Smooth muscle cell (in vitro differentiated cells): ENCODE measurements around the gene ANKRD13D. TPM values are rescaled to one million over a fixed set of nuclear protein-coding genes. Genes with fewer than 3 reads are reported as not detected.
A peak's percentile ranks its signal among the peaks of the same experiment; 100 is the strongest.

Experiments used
- DNase-seq: peaks from one replicate; lab custom pipeline; 2025; ENCODE audit not compliant: unreplicated experiment; lab: John Stamatoyannopoulos, UW
- H2AFZ ChIP-seq: fragments of 200-600 bp; sonication (generic); 2 replicates; pipeline ENCODE4 v1.6.0; 2016; ENCODE audit warnings: antibody characterized with exemption, low read depth, mild to moderate bottlenecking
- H3F3A ChIP-seq: fragments of 200-600 bp; sonication (generic); 2 replicates; pipeline ENCODE4 v1.6.0; 2017; ENCODE audit warnings: antibody characterized with exemption, low read depth
- H3K27ac ChIP-seq: fragments of 200-600 bp; sonication (generic); 2 replicates; pipeline ENCODE4 v1.5.1; 2016; ENCODE audit warnings: low read depth, mild to moderate bottlenecking
- H3K27me3 ChIP-seq: fragments of 200-600 bp; sonication (generic); 2 replicates; pipeline ENCODE4 v1.6.1; 2016; ENCODE audit warnings: low read depth, mild to moderate bottlenecking
- H3K36me3 ChIP-seq: fragments of 200-600 bp; sonication (generic); 2 replicates; pipeline ENCODE4 v1.5.1; 2016; ENCODE audit warnings: low read depth
- H3K4me1 ChIP-seq: fragments of 200-600 bp; sonication (generic); 2 replicates; pipeline ENCODE4 v1.5.1; 2016; ENCODE audit warnings: low read depth
- H3K4me2 ChIP-seq: fragments of 200-600 bp; sonication (generic); 2 replicates; pipeline ENCODE4 v1.6.0; 2016; ENCODE audit warnings: mild to moderate bottlenecking
- H3K4me3 ChIP-seq: fragments of 200-600 bp; sonication (generic); 2 replicates; pipeline ENCODE4 v1.5.1; 2016; ENCODE audit warnings: mild to moderate bottlenecking
- H3K79me2 ChIP-seq: fragments of 200-600 bp; sonication (generic); 2 replicates; pipeline ENCODE4 v1.6.0; 2016; ENCODE audit warnings: low read depth, mild to moderate bottlenecking
- H3K9ac ChIP-seq: fragments of 200-600 bp; sonication (generic); 2 replicates; pipeline ENCODE4 v1.6.0; 2016; ENCODE audit warnings: low read depth
- H3K9me3 ChIP-seq: fragments of 200-600 bp; sonication (generic); replicated peaks from 2 replicates; pipeline ENCODE4 v1.5.1; 2016; ENCODE audit warnings: low read depth
- H4K20me1 ChIP-seq: fragments of 200-600 bp; sonication (generic); 2 replicates; pipeline ENCODE4 v1.6.0; 2016; ENCODE audit warnings: low read depth
- WGBS: methylation state at CpG from one replicate; pipeline ENCODE4 v1.1.7; 2016; ENCODE audit warnings: low lambda C conversion rate; 5-methylcytosine and 5-hydroxymethylcytosine counted together
- polyA plus RNA-seq: library from polyadenylated mRNA; unstranded; fragments of >200 nt; fragmentation: Nextera tagmentation; extraction: Ambion mirVana; gene quantifications from 2 replicates; pipeline ENCODE4 v1.2.1, GENCODE V29; 2016
- total RNA-seq: library from RNA; depleted of rRNA; stranded (reverse); fragments of >200 nt; gene quantifications from 2 replicates; pipeline ENCODE4 v1.2.3, GENCODE V29; 2014
- TF ChIP-seq, protein P1 (sequence below): fragments of 200-600 bp; sonication (generic); IDR thresholded peaks from 2 replicates; pipeline ENCODE4 v1.5.1; 2017; ENCODE audit warnings: borderline replicate concordance, mild to moderate bottlenecking, antibody characterized with exemption; ENCODE audit not compliant: insufficient read depth, poor library complexity, severe bottlenecking

The ANKRD13D gene
- total and polyA plus RNA-seq, 2 experiments from 2014 or later = 34.7 to 52.0 TPM

DNA sequence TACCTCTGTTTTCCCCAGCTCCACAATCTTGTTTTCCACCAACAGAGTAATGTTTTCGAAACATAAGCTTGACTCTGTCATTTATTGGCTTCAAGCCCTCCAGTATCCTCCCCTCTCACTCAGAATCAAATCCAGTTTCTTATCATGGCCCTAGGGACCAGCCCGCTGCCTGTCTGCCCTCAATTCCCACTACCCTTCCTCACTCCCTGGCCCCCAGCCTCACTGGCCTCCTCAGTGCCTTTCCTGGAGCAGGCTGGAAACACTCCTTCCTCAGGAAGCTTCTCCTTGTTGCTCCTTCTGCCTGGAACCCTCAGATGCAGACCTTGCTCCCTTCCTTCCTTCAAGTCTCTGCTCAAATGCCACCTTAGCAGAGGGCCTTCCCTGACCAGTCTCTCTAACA lies 60.4 kb downstream of the ANKRD13D start:
- Histone ChIP-seq H3F3A (peaks cover 7% of the 10 kb centered on the region), H4K20me1 (peaks cover 5% of the 10 kb centered on the region), H3K27ac (no peak overlapping the region), H3K27me3 (no peaks in the 10 kb centered on the region), H3K9ac (no peak overlapping the region), H3K4me3 (no peak overlapping the region), H2AFZ (no peak overlapping the region), H3K79me2 (peaks cover 14% of the 10 kb centered on the region), H3K9me3 (no peaks in the 10 kb centered on the region), H3K4me2 (no peak overlapping the region), H3K4me1 (peaks cover 14% of the 10 kb centered on the region), H3K36me3 (no peaks in the 10 kb centered on the region)
- TF ChIP-seq, protein P1, sequence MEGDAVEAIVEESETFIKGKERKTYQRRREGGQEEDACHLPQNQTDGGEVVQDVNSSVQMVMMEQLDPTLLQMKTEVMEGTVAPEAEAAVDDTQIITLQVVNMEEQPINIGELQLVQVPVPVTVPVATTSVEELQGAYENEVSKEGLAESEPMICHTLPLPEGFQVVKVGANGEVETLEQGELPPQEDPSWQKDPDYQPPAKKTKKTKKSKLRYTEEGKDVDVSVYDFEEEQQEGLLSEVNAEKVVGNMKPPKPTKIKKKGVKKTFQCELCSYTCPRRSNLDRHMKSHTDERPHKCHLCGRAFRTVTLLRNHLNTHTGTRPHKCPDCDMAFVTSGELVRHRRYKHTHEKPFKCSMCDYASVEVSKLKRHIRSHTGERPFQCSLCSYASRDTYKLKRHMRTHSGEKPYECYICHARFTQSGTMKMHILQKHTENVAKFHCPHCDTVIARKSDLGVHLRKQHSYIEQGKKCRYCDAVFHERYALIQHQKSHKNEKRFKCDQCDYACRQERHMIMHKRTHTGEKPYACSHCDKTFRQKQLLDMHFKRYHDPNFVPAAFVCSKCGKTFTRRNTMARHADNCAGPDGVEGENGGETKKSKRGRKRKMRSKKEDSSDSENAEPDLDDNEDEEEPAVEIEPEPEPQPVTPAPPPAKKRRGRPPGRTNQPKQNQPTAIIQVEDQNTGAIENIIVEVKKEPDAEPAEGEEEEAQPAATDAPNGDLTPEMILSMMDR = no peak
- 75% methylated on average over 2 of the region's 2 CpGs for WGBS
- DNase-seq = no peak

DNA sequence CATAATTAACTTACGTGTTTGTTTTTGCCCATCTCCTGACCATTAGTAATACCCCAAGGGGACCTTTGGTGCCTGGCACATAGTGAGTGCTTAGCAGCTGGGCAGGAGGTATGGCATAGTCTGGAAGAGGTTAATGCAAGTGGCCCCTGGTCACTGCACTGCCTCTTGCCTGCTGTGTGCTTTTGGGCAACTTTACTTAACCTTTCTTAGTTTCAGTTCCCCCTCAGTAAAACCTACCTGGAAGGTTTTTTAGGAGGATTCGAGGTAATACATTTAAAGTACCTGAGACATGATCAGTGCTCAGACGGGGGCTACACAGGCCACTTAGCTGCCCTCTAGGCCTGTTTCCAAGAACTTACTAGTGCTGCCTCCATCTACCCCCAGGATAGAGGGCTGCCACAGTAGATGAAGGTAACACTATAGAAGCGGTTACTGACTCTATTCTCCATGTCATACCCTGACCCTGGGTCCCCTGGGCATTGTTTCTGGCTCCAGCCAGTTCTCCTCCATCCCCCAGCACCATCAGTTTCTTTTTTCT lies 60.9 kb downstream of the ANKRD13D start:
- H3K9me3 ChIP-seq = no peaks in the 10 kb centered on the region
- no peak overlapping the region for H3K9ac ChIP-seq
- H2AFZ ChIP-seq = no peak overlapping the region
- H3K4me2 ChIP-seq = no peak overlapping the region
- H3K27ac ChIP-seq = no peak overlapping the region
- H3K36me3 ChIP-seq = no peaks in the 10 kb centered on the region
- peaks cover 5% of the 10 kb centered on the region for H4K20me1 ChIP-seq
- H3F3A ChIP-seq = peaks cover 10% of the 10 kb centered on the region
- H3K79me2 ChIP-seq = peaks cover 14% of the 10 kb centered on the region
- peaks cover 19% of the 10 kb centered on the region for H3K4me1 ChIP-seq
- DNase-seq = no peak
- TF ChIP-seq, protein P1 = no peak
- no peak overlapping the region for H3K4me3 ChIP-seq
- WGBS = 93% methylated on average over 4 of the region's 4 CpGs
- H3K27me3 ChIP-seq = no peaks in the 10 kb centered on the region

DNA sequence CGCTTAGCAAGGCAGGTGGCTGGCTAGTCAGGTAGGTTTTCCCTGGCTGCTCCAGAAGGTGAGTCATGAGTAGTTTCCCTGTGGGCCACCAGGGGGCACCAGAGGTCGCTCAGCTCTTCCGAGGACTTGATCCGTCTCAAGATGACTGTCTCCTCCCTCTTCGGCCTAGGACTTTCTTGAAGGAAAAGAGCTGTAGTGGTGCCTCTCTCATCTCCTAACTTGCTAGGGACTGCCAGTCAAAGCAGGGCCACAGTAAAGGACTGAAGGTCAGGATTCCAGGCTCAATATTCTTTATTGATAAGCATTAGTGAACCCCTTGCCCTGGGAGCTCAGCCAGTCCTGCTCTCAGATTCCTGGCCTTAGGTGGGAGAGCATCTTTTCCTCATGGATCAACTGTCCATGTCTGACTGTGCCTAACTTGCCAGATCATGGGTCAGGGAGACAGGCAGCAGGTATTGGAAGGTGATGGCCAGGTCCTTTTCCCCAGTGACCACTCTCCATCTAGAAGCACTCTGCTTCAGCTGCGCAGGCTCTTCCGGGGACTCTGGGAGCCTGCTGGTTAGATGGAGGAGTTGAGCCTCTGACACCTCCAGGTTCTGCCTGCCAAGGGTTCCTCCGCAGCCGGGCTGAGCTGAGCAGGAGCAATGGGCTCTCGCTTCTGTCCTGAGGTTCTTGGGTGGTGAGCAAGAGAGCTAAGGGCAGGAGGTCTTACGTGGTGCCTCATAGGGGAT lies 62.3 kb downstream of the ANKRD13D start:
- H3K27ac ChIP-seq = peak overlapping the region; percentile 98
- peaks cover 5% of the 10 kb centered on the region for H4K20me1 ChIP-seq
- H3K4me2 ChIP-seq = peak overlapping the region; percentile 85
- no peak overlapping the region for H3K4me3 ChIP-seq
- no peaks in the 10 kb centered on the region for H3K36me3 ChIP-seq
- peaks cover 14% of the 10 kb centered on the region for H3K79me2 ChIP-seq
- TF ChIP-seq, protein P1 = peak; percentile 89
- H3K27me3 ChIP-seq = no peaks in the 10 kb centered on the region
- H3K9ac ChIP-seq = no peak overlapping the region
- H3F3A ChIP-seq = peaks cover 22% of the 10 kb centered on the region
- DNase-seq = no peak
- H3K4me1 ChIP-seq = peaks cover 27% of the 10 kb centered on the region
- H2AFZ ChIP-seq = no peak overlapping the region
- H3K9me3 ChIP-seq = no peaks in the 10 kb centered on the region
- WGBS = 54% methylated on average over 10 of the region's 11 CpGs

Other genes starting within 250 kb of the ANKRD13D start
- 25.7 and 28.4 TPM in 2 replicates for gene RHOD, start 232.5 kb upstream of the ANKRD13D start, total RNA-seq
- gene RHOD, start 232.5 kb upstream of the ANKRD13D start, polyA plus RNA-seq = 38.9 and 63.6 TPM in 2 replicates
- 42.0 and 44.9 TPM in 2 replicates for gene KDM2A, start 170.0 kb upstream of the ANKRD13D start, total RNA-seq
- gene KDM2A, start 170.0 kb upstream of the ANKRD13D start, polyA plus RNA-seq = 18.9 and 21.6 TPM in 2 replicates
- gene GRK2, start 22.8 kb upstream of the ANKRD13D start, total RNA-seq = 18.5 and 22.2 TPM in 2 replicates
- gene GRK2, start 22.8 kb upstream of the ANKRD13D start, polyA plus RNA-seq = 38.9 and 42.5 TPM in 2 replicates
- gene SSH3, start 14.2 kb downstream of the ANKRD13D start, total RNA-seq = 14.9 and 23.9 TPM in 2 replicates
- 29.3 and 47.5 TPM in 2 replicates for gene SSH3, start 14.2 kb downstream of the ANKRD13D start, polyA plus RNA-seq
- gene POLD4, start 64.2 kb downstream of the ANKRD13D start, total RNA-seq = 61.4 and 78.0 TPM in 2 replicates
- 113 and 133 TPM in 2 replicates for gene POLD4, start 64.2 kb downstream of the ANKRD13D start, polyA plus RNA-seq
- 7.3 and 12.2 TPM in 2 replicates for gene CLCF1, start 84.3 kb downstream of the ANKRD13D start, total RNA-seq
- gene CLCF1, start 84.3 kb downstream of the ANKRD13D start, polyA plus RNA-seq = 4.6 and 6.2 TPM in 2 replicates
- gene RAD9A, start 102.7 kb downstream of the ANKRD13D start, total RNA-seq = 17.3 and 19.5 TPM in 2 replicates
- gene RAD9A, start 102.7 kb downstream of the ANKRD13D start, polyA plus RNA-seq = 20.3 and 21.4 TPM in 2 replicates
- gene PPP1CA, start 112.6 kb downstream of the ANKRD13D start, total RNA-seq = 99.3 and 123 TPM in 2 replicates
- 210 and 220 TPM in 2 replicates for gene PPP1CA, start 112.6 kb downstream of the ANKRD13D start, polyA plus RNA-seq
- gene TBC1D10C, start 114.8 kb downstream of the ANKRD13D start, total RNA-seq = not detected in 2 replicates
- gene TBC1D10C, start 114.8 kb downstream of the ANKRD13D start, polyA plus RNA-seq = 0.32 TPM in 1 of 2 replicates, not detected in the other
- gene CARNS1, start 126.4 kb downstream of the ANKRD13D start, total RNA-seq = 0.36 and 0.85 TPM in 2 replicates
- 1.7 and 3.6 TPM in 2 replicates for gene CARNS1, start 126.4 kb downstream of the ANKRD13D start, polyA plus RNA-seq
- gene RPS6KB2, start 139.2 kb downstream of the ANKRD13D start, total RNA-seq = 66.5 and 86.9 TPM in 2 replicates
- gene RPS6KB2, start 139.2 kb downstream of the ANKRD13D start, polyA plus RNA-seq = 102 and 107 TPM in 2 replicates
- 2.5 TPM in 1 of 2 replicates, not detected in the other for gene PTPRCAP, start 148.4 kb downstream of the ANKRD13D start, total RNA-seq
- gene PTPRCAP, start 148.4 kb downstream of the ANKRD13D start, polyA plus RNA-seq = 1.1 TPM in 2 replicates
- gene CORO1B, start 154.2 kb downstream of the ANKRD13D start, total RNA-seq = 38.9 and 43.8 TPM in 2 replicates
- gene CORO1B, start 154.2 kb downstream of the ANKRD13D start, polyA plus RNA-seq = 84.6 and 85.8 TPM in 2 replicates
- gene GPR152, start 163.4 kb downstream of the ANKRD13D start, total RNA-seq = not detected in 2 replicates
- 0.27 and 0.71 TPM in 2 replicates for gene GPR152, start 163.4 kb downstream of the ANKRD13D start, polyA plus RNA-seq
- not detected in 2 replicates for gene CABP4, start 166.1 kb downstream of the ANKRD13D start, total RNA-seq
- gene CABP4, start 166.1 kb downstream of the ANKRD13D start, polyA plus RNA-seq = 2.1 TPM in 1 of 2 replicates, not detected in the other
- gene TMEM134, start 179.9 kb downstream of the ANKRD13D start, total RNA-seq = 88.3 and 135 TPM in 2 replicates
- 114 and 149 TPM in 2 replicates for gene TMEM134, start 179.9 kb downstream of the ANKRD13D start, polyA plus RNA-seq
- gene AIP, start 193.7 kb downstream of the ANKRD13D start, total RNA-seq = 35.3 and 36.8 TPM in 2 replicates
- 57.8 and 61.5 TPM in 2 replicates for gene AIP, start 193.7 kb downstream of the ANKRD13D start, polyA plus RNA-seq
- gene PITPNM1, start 216.1 kb downstream of the ANKRD13D start, total RNA-seq = 27.6 and 28.9 TPM in 2 replicates
- 35.0 and 48.2 TPM in 2 replicates for gene PITPNM1, start 216.1 kb downstream of the ANKRD13D start, polyA plus RNA-seq
- gene CDK2AP2, start 218.9 kb downstream of the ANKRD13D start, total RNA-seq = 27.0 and 34.0 TPM in 2 replicates
- 94.2 and 101 TPM in 2 replicates for gene CDK2AP2, start 218.9 kb downstream of the ANKRD13D start, polyA plus RNA-seq
- not detected in 2 replicates for gene CABP2, start 234.1 kb downstream of the ANKRD13D start, total RNA-seq
- not detected in 2 replicates for gene CABP2, start 234.1 kb downstream of the ANKRD13D start, polyA plus RNA-seq